ENCODE results near the gene GARRE1.

GARRE1 gene

GRCh38 chr19:34298891-34299520 is 44.7 kb downstream of the GARRE1 start:
- no peak for DNase-seq (ENCODE audit: low spot score)

GRCh38 chr19:34299576-34299975 is 45.2 kb downstream of the GARRE1 start:
- no peak for DNase-seq (ENCODE audit: low spot score)

GRCh38 chr19:34300380-34300779 is 46.0 kb downstream of the GARRE1 start:
- no peak for DNase-seq (ENCODE audit: low spot score)

- no peak for DNase-seq (ENCODE audit: low spot score)
These were observed 46.6 kb downstream of the GARRE1 start for GRCh38 chr19:34300962-34301361.
